HUES48 (cell line): ENCODE data around the gene IRAK1BP1.

Experiments used
- H3K27ac ChIP-seq: one replicate; pipeline ENCODE4 v1.7.0; 2013; ENCODE audit warnings: low read depth, low read length, inconsistent platforms
- H3K27me3 ChIP-seq: 2 replicates; pipeline ENCODE4 v1.6.1; 2013; ENCODE audit warnings: mild to moderate bottlenecking, low read length; ENCODE audit not compliant: control insufficient read depth, insufficient read depth
- H3K36me3 ChIP-seq: 2 replicates; pipeline ENCODE4 v1.6.1; 2013; ENCODE audit warnings: low read length; ENCODE audit not compliant: control insufficient read depth, insufficient read depth
- H3K4me1 ChIP-seq: 2 replicates; pipeline ENCODE4 v1.6.1; 2013; ENCODE audit warnings: mild to moderate bottlenecking, low read length; ENCODE audit not compliant: control insufficient read depth, insufficient read depth
- H3K4me3 ChIP-seq: 2 replicates; pipeline ENCODE4 v1.5.1; 2013; ENCODE audit warnings: mild to moderate bottlenecking, low read depth, low read length
- H3K9ac ChIP-seq: 2 replicates; pipeline ENCODE4 v1.6.1; 2013; ENCODE audit warnings: mild to moderate bottlenecking, low read depth, low read length, moderate library complexity
- H3K9me3 ChIP-seq: 2 replicates; pipeline ENCODE4 v1.6.1; 2013; ENCODE audit warnings: low read length; ENCODE audit not compliant: control insufficient read depth, insufficient read depth

IRAK1BP1 gene, protein sequence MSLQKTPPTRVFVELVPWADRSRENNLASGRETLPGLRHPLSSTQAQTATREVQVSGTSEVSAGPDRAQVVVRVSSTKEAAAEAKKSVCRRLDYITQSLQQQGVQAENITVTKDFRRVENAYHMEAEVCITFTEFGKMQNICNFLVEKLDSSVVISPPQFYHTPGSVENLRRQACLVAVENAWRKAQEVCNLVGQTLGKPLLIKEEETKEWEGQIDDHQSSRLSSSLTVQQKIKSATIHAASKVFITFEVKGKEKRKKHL

DNA sequence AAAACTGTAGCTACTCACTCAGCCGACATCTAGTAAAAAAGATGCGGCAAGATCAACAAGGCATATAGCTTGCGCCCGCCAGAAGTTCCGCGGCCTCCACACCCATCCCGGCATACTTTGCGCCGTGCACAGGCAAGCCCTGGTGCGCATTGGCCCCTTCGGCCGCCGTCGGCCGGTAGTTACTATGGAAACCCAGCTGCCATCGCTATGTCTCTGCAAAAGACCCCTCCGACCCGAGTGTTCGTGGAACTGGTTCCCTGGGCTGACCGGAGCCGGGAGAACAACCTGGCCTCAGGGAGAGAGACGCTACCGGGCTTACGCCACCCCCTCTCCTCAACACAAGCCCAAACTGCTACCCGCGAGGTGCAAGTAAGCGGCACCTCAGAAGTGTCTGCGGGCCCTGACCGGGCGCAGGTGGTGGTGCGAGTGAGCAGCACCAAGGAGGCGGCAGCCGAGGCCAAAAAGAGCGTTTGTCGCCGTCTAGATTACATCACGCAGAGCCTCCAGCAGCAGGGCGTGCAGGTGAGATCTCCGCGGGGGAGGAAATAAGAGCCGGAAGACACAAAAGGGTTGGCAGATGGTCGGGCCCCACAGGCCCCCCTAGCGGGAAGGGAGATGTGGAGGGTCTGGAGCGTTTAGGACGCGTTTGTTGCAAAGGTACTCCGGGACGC lies at the start of gene IRAK1BP1:
TSS of gene IRAK1BP1 (plus strand) at position 182 of the 671 bp plus-strand sequence. CDS start at position 208, 26 bp downstream.
- Histone ChIP-seq H3K4me1 (no peaks in the 10 kb centered on the region), H3K9ac (peak within 1 kb of the TSS; percentile 79), H3K9me3 (no peaks in the 10 kb centered on the region), H3K27ac (peak within 1 kb of the TSS; percentile 87), H3K27me3 (no peaks in the 10 kb centered on the region), H3K36me3 (no peaks in the 10 kb centered on the region), H3K4me3 (peak within 1 kb of the TSS; percentile 90)

DNA sequence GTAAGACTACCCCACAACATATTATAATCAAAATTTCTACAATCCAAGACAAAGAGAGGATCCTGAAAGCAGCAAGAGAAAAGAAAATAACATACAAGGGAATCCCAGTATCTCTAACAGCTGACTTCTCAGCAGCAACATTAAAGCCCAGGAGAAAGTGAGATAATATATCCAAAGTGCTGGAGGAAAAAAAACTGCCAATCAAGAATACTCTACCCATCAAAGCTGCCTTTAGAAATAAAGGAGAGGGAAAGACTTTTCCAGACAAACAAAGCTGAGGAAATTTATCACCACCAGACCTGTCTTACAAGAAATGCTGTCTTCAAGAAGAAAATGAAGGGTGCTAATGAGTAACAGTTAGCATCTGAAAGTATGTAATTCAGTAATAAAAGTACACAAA lies 43.3 kb upstream of the IRAK1BP1 start:
- Histone ChIP-seq H3K4me1 (no peaks in the 10 kb centered on the region), H3K36me3 (no peaks in the 10 kb centered on the region), H3K9me3 (no peaks in the 10 kb centered on the region), H3K27ac (no peak overlapping the region), H3K9ac (no peak overlapping the region), H3K4me3 (no peak overlapping the region), H3K27me3 (peaks cover 18% of the 10 kb centered on the region)

DNA sequence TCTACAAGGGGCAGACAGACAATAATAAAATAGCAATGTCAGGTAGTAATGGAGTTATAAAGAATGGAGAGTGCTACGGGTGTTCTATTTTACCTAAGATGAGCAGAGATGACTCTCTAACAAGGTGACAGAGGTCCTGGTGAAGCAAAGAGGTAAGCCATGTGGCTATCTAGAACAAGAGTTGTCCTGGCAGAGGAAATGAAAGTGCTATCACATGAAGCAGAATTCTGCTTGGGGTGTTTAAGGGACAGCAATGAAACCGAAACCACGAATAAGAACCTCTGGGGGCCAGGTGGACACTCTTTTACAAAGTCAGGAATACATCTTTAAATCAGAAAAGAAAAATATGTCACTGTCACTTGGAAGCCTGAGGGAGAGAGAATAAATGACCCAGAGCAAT lies 37.9 kb upstream of the IRAK1BP1 start:
- Histone ChIP-seq H3K4me3 (no peak overlapping the region), H3K9ac (no peak overlapping the region), H3K27ac (no peak overlapping the region), H3K36me3 (no peaks in the 10 kb centered on the region), H3K4me1 (no peaks in the 10 kb centered on the region), H3K9me3 (no peaks in the 10 kb centered on the region), H3K27me3 (no peaks in the 10 kb centered on the region)

DNA sequence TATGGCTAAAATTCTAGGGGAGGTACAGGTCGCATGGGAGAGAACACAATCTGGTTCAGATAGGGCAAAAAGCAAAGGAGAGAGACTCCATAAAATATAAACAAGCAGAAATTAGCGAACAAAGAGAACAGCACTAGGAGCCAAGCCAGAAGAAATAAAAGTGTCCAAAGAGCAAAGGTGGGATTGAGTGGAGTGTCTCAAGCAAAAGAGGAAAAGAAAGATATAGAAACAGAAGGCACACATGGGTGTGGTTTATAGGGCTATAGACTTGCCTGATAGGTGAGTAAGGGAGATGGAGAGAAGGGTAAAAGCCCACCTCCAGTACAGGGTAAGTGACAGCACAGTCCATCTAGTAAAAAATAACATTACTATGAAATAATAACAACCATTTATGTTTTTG lies 36.5 kb upstream of the IRAK1BP1 start:
- Histone ChIP-seq H3K4me3 (no peak overlapping the region), H3K27ac (no peak overlapping the region), H3K36me3 (no peaks in the 10 kb centered on the region), H3K9me3 (no peaks in the 10 kb centered on the region), H3K9ac (no peak overlapping the region), H3K27me3 (no peaks in the 10 kb centered on the region), H3K4me1 (no peaks in the 10 kb centered on the region)

DNA sequence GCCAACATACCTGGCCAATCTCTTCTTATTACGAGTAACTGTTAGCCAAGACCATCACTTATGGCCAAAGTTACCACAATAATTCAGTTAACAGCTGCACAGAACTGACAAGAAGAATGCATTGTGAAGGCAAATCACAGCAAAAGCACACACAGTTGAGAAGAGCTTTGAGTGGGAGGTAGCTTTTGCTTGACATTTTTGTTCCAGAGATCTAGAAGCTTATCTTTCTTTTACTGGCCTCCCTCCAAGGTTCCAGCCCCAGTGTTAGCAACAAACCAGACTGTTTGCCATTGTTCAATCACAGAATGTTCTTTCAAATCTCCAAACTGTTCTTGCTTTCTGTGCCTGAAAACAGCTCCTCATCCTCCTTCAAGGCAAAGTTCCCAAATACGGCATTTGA lies 35.9 kb upstream of the IRAK1BP1 start:
- Histone ChIP-seq H3K9ac (no peak overlapping the region), H3K9me3 (no peaks in the 10 kb centered on the region), H3K4me3 (no peak overlapping the region), H3K27me3 (no peaks in the 10 kb centered on the region), H3K27ac (no peak overlapping the region), H3K36me3 (no peaks in the 10 kb centered on the region), H3K4me1 (no peaks in the 10 kb centered on the region)

DNA sequence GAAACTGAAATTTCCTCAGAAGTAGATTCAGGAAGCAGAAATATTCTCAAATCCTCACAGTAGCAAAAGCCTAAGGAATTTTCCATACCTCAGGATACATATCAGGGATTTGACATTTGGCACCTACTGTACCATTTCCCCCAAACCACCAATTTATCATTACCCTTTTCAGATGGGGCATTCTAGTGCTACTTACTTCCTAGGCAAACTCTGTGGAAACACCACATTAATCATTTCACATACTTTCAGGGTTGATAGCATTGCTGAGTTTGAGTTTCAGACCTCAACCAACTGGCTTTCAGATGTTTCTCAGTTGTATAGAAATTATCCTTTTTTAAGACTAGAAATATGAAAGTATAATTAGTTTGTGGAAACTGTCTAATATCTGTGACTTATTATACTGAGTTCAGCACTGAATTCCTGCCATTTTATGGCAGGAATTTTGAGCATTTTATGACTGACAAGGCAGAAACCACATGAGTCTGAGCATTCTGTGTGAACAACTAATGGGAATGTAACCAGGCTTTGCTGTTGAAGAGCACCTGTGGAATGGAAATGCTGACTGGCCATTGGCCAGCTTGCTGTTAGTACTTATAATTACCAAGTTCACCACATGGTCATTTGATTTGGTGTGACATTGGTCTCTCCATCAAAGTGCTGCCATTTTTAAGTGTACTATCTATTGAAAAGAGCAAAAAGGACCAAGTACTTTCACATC lies 35.1 kb upstream of the IRAK1BP1 start:
- Histone ChIP-seq H3K9ac (no peak overlapping the region), H3K36me3 (no peaks in the 10 kb centered on the region), H3K4me1 (no peaks in the 10 kb centered on the region), H3K9me3 (no peaks in the 10 kb centered on the region), H3K27me3 (no peaks in the 10 kb centered on the region), H3K27ac (no peak overlapping the region), H3K4me3 (no peak overlapping the region)

DNA sequence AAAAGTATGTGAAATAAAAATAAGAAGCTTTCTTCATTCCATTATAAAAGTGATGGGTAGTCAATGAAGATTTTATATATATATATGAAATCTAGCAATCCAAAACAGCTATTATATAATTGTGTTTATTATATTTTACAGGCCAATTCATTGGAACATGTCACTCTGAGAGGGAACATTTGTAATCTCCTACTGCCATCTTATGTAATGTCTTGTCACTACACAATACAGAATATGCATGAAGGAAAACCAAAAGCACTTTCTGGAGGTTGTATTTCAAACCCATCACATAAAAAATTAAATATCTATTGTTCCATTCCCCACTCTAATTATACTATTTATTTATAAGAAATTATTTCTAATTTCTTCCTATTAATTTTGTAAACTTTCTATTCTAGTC lies 31.5 kb upstream of the IRAK1BP1 start:
- Histone ChIP-seq H3K27ac (no peak overlapping the region), H3K36me3 (no peaks in the 10 kb centered on the region), H3K4me3 (no peak overlapping the region), H3K9ac (no peak overlapping the region), H3K9me3 (no peaks in the 10 kb centered on the region), H3K4me1 (peaks cover 2% of the 10 kb centered on the region), H3K27me3 (no peaks in the 10 kb centered on the region)

DNA sequence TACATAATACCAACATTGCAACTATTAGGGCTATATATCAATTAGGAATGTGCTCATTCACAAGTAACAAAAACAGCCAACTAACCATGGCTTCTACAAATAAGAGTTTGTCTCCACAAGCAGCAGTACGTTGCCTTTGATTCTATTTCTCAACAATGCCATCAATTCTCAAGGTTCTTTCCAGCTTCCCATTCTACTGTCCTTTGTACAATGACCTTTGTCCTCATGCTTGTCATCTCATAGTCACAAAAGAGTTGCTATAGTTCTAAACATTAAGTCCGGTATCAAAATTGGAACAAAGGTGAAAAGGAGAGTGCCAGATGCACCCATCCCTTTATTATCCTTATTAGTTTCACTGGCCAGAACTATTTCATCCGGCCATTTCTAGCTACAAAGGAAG lies 30.8 kb upstream of the IRAK1BP1 start:
- Histone ChIP-seq H3K4me1 (peaks cover 9% of the 10 kb centered on the region), H3K27ac (no peak overlapping the region), H3K9me3 (no peaks in the 10 kb centered on the region), H3K36me3 (no peaks in the 10 kb centered on the region), H3K27me3 (no peaks in the 10 kb centered on the region), H3K9ac (no peak overlapping the region), H3K4me3 (no peak overlapping the region)

DNA sequence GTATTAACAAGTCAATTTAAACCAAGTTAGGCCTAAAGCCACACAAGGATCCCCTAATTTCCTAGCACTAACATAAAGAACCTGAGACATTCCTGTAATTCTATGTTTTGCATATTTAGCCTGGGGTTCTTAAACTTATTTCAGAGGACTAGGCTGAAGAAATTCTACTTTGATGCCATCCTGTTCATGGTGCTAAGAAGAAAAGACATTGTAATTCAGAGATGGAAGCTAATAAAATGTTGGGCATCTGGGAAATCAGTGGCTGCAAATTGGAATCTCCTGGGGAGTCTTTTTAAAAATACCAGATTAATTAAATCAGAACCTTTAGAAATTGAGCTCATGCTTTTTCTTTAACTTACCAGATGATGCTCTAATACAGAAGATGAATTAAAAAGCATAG lies 26.2 kb upstream of the IRAK1BP1 start:
- no peak overlapping the region for H3K9ac ChIP-seq
- no peaks in the 10 kb centered on the region for H3K9me3 ChIP-seq
- no peak overlapping the region for H3K27ac ChIP-seq
- H3K4me3 ChIP-seq, result no peak overlapping the region
- no peaks in the 10 kb centered on the region for H3K27me3 ChIP-seq
- no peaks in the 10 kb centered on the region for H3K36me3 ChIP-seq
- peaks cover 34% of the 10 kb centered on the region for H3K4me1 ChIP-seq

DNA sequence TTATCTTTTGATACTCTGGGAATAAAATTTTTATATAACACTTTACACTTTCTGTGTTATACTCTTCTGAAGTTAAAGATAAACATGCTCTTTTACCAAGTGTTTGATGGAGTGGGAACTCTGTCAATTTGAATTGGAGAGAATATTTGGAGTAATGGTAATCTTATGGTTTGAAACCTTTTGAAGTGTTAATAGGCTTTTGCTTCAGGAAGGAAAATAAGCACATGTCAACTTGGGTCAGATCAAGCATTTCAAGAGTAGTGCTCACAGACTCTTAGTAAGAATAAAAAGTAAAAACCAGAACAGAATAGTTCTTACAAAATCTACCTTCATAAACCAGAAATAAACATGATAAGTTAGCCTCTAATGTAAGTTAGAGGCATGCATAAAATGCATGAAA lies 24.4 kb upstream of the IRAK1BP1 start:
- Histone ChIP-seq H3K9ac (0 out of 2 replicates have a peak overlapping the region, but pooled peaks have one; percentile 30), H3K36me3 (no peaks in the 10 kb centered on the region), H3K9me3 (no peaks in the 10 kb centered on the region)

DNA sequence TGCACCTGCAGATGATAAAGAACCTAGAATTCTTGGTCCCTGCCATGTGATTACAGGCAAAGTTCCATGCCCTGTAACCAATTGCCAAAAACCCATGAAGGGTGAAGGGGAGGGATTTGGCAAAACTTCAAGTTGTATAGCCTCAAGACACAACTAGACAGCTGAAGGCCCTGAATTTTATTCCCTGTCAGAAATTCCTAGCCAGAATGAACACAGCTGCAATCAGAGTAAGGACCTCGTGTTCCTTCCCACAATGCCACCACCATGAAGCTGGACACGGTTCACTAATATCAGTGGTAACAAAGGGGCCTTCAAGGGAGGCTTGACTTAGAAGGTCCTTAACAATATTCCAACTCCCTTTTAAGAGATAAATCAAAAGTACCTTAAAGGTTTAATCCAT lies 22.5 kb upstream of the IRAK1BP1 start:
- H3K9me3 ChIP-seq, result no peaks in the 10 kb centered on the region
- no peak overlapping the region for H3K4me3 ChIP-seq
- H3K27me3 ChIP-seq, result no peaks in the 10 kb centered on the region
- H3K27ac ChIP-seq, result no peak overlapping the region
- H3K4me1 ChIP-seq, result peaks cover 34% of the 10 kb centered on the region
- no peak overlapping the region for H3K9ac ChIP-seq
- H3K36me3 ChIP-seq, result no peaks in the 10 kb centered on the region

More for the DNA sequence above, 24.4 kb upstream of the IRAK1BP1 start:
- Histone ChIP-seq H3K27me3 (no peaks in the 10 kb centered on the region), H3K4me3 (peak overlapping the region; percentile 39; the same call in 1 of the 2 replicates), H3K4me1 (peaks cover 34% of the 10 kb centered on the region), H3K27ac (no peak overlapping the region)
